Right ventricle myocardium superior (tissue), 1 donor: ENCODE data around the gene ZNF462. TPM values are rescaled to one million over a fixed set of nuclear protein-coding genes. Genes with fewer than 3 reads are reported as not detected.

Source experiments
- ATAC-seq: fragments of 200-7000 bp; cut with Tn5 transposase; one replicate; pipeline ENCODE4 v1.9.1; 2020; ENCODE audit warnings: mild to moderate bottlenecking; ENCODE audit not compliant: poor library complexity
- DNase-seq: peaks from one replicate; pipeline ENCODE4 v3.0.0-alpha.2; 2020
- intact Hi-C: fragments of 100-400 bp; cut with DNase I; formaldehyde crosslinking; loops from one replicate; pipeline ENCODE4 v1.11.2; 2022
- total RNA-seq: library from RNA; stranded (reverse); fragmentation: NEBNext Ultra II Directional; extraction: Animal tissue kit (Norgen Biotek cat#: 25700); gene quantifications from one replicate; pipeline ENCODE4 v1.2.1, GENCODE V29; 2021
- donor health status: DM: no; HTN: yes; CAD: no; lungs with severe emphysema.

Gene ZNF462
- total RNA-seq, 1 donor from 2014 or later: 21.2 TPM

GRCh38 chr9:106947106-106947900, 84.3 kb downstream of the ZNF462 start:
- no peak for ATAC-seq

GRCh38 chr9:106953174-106953573, 90.2 kb downstream of the ZNF462 start:
- DNase-seq (no peak), ATAC-seq (no peak)
- intact Hi-C loops: no loop called here

More at GRCh38 chr9:106947106-106947900, 84.3 kb downstream of the ZNF462 start:
- intact Hi-C loops: no loop called here
- DNase-seq: no peak

GRCh38 chr9:106954558-106954957, 91.6 kb downstream of the ZNF462 start:
- no peak for ATAC-seq
- intact Hi-C loops: no loop called here
- no peak for DNase-seq

- no peak for DNase-seq
- intact Hi-C loops: no loop called here
- ATAC-seq: no peak
Measured at GRCh38 chr9:106954974-106955850, 92.2 kb downstream of the ZNF462 start.

GRCh38 chr9:106956971-106957370, 94.0 kb downstream of the ZNF462 start:
- intact Hi-C loops: no loop called here
- ATAC-seq: no peak
- DNase-seq: no peak

GRCh38 chr9:106958955-106959657, 96.1 kb downstream of the ZNF462 start:
- intact Hi-C loops: no loop called here
- ATAC-seq (peak; percentile 42), DNase-seq (no peak)

- no peak for ATAC-seq
- intact Hi-C loops: no loop called here
Measured at GRCh38 chr9:106960258-106960657, 97.3 kb downstream of the ZNF462 start.

GRCh38 chr9:106961623-106962022, 98.7 kb downstream of the ZNF462 start:
- intact Hi-C loops: no loop called here
- no peak for DNase-seq
- ATAC-seq: no peak

More at GRCh38 chr9:106960258-106960657, 97.3 kb downstream of the ZNF462 start:
- no peak for DNase-seq

GRCh38 chr9:106962122-106962521, 99.2 kb downstream of the ZNF462 start:
- intact Hi-C loops: no loop called here
- no peak for DNase-seq
- no peak for ATAC-seq

- ATAC-seq (peak; percentile 80), DNase-seq (no peak)
- intact Hi-C loops: no loop called here
Measured at GRCh38 chr9:106962615-106963363, 99.8 kb downstream of the ZNF462 start.

- ATAC-seq: no peak
- intact Hi-C loops: no loop called here
Measured at GRCh38 chr9:106963684-106964083, 100.7 kb downstream of the ZNF462 start.

GRCh38 chr9:106964329-106964728, 101.4 kb downstream of the ZNF462 start:
- ATAC-seq (no peak), DNase-seq (no peak)
- intact Hi-C loops: no loop called here

More at GRCh38 chr9:106963684-106964083, 100.7 kb downstream of the ZNF462 start:
- DNase-seq: no peak

- intact Hi-C loops: no loop called here
- ATAC-seq (no peak), DNase-seq (no peak)
Measured at GRCh38 chr9:106964822-106965525, 102.0 kb downstream of the ZNF462 start.

GRCh38 chr9:106966481-106966880, 103.5 kb downstream of the ZNF462 start:
- DNase-seq: no peak
- no peak for ATAC-seq
- intact Hi-C loops: no loop called here

GRCh38 chr9:106969696-106970095, 106.7 kb downstream of the ZNF462 start:
- intact Hi-C loops: no loop called here
- DNase-seq: no peak
- peak; percentile 68 for ATAC-seq

GRCh38 chr9:106970219-106970975, 107.4 kb downstream of the ZNF462 start:
- ATAC-seq (no peak), DNase-seq (no peak)
- intact Hi-C loops: no loop called here

GRCh38 chr9:106970976-106971457, 108.1 kb downstream of the ZNF462 start:
- no peak for DNase-seq
- ATAC-seq: no peak
- intact Hi-C loops: no loop called here
